GM19397 (cell line): ENCODE data around the gene OS9.
A peak's percentile ranks its signal among the peaks of the same experiment; 100 is the strongest.

Experiments
- ATAC-seq: cut with Tn5 transposase; IDR thresholded peaks from one replicate; pipeline ENCODE4 v1.9.1; 2021; ENCODE audit warnings: mild to moderate bottlenecking, moderate library complexity; ENCODE audit not compliant: unreplicated experiment

OS9 gene

GRCh38 chr12:57735952-57736740 is 42.2 kb downstream of the OS9 start:
- ATAC-seq: no peak

- no peak for ATAC-seq
These were observed 43.0 kb downstream of the OS9 start for GRCh38 chr12:57736741-57737466.

GRCh38 chr12:57737467-57738460 is 43.8 kb downstream of the OS9 start:
- ATAC-seq: no peak

- ATAC-seq: no peak
These were observed 44.8 kb downstream of the OS9 start, which contains the start of gene AGAP2 for GRCh38 chr12:57738661-57739237. AGAP2 (minus strand) TSS chr12:57738742; CDS start chr12:57738246, 496 bp downstream.

GRCh38 chr12:57739387-57739786 is 45.5 kb downstream of the OS9 start:
- no peak for ATAC-seq

DNA sequence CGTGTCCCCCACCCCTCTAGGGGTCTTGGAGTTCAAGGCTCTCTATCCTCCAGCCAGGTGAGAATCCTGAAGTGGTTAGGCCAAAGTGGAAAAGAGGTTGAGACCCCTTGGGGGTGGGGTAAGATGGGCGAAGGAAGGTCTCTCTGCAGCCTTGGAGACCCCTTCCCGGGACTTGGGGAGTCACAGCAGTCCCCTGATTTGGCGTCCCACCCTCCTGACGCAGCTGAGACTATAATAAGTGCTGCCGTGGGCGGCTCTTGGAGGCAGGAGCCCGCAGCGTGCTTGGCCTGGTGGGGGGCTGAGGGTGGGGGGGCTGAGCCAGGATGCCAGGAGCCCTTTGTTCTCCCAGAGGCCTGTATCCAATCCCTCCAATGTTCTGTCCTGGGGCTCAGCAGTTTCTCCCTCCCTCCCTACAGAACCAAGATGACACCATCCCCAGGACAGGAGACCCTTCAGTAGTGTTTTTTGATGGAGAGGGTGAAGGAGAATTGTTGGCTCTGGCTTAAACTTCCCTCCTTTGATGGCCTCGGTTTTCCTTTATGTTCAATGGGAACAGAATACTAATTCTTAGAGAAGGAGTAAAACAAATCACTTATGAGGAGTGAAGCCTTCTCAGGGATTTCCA is 46.1 kb downstream of the OS9 start:
- no peak for ATAC-seq

DNA sequence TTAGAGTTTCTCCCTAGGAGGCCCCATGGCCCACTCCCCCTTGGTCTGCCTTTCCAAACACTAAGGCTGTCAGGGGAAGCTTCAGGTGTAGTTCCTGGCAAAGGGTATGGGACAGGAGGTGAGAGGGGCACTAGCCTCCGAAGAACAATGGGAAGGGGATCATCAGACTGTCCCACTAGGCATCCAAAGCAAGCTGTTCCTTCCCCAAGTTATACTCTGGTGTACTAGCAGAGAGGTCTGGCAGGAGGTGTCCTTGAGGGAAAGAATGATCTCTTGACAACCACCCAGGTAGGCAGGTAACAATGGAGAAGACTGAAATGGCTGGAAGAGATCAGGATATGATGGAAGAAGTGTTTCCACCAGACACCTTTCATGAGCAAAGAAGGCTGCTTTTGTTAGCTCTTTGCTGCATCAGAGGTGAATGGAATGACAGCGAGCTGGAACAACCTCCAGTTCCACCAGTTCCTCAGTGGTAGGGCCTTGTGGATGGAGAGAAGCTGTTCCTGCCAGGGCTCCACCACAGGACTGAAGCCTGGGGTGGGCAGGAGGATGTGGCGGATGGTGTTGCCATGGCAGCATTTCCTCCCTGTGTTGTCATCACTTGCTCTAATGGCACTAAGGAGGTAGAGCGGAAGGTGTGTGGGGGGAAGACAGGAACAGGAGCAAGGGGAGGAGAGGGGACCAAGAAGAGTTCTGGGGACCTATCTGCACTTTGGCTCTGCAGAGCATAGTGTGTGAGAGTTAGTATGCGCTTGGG is 46.9 kb downstream of the OS9 start:
- peak; percentile 52 for ATAC-seq

GRCh38 chr12:57741413-57741789 is 47.5 kb downstream of the OS9 start:
- no peak for ATAC-seq

DNA sequence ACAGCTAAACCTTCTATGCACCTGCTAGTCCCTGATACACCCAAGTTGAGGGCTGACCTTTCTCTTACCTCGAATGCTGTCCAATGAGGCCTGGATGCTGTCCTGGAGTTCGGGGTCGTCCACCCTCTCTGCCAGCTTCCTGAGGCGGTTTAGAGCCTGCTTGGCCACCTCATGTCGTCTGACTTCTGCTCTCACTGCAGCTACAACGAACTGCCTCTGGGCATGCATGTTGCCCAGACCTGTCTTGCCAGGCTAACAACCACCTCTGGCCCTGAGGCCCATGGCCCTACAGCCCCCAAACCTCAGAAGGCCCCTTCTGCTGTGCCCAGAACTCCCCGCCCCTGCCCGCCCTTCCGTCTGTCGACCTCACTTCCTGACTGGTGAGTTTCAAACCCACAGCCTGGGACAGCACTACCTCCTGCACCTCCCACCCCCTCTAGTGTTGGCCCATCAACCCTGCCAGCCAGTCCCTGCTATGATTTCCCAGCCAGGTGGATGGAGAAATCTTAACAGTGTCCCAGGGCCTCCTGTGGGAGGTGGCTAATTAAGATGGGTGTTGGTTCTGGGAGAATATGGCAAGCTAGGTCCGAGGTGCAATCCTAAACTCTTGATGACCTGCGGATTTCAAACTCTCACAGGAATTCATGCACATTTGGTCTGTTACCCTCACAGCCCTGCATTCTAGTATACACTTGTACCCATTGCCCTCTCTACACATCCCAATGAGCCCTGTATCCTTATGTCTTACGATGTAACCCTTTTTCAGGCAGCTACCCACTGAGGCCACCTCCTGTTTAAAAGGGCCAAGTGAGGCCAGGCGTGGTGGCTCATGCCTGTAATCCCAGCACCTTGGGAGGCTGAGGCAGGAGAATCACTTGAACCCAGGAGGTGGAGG is 48.2 kb downstream of the OS9 start:
- peak; percentile 42 for ATAC-seq

DNA sequence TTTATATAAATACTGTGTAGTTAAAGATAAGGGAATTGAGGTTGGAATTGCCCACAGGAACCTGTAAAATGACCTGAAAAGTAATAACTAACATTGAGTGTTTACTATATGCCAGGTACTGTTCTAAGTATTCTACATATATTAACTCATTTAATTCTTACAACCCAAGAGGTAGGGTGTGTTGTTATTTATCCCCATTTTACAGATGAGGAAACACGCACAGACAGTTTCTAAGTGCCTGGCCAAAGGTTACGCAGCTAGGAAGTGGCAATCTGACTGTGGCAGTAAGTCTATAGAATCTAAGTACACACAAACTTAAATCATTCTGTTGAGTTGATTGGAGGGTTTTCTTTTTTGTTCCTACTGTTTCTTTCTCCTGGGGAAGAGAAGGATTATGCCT is 49.8 kb downstream of the OS9 start:
- no peak for ATAC-seq

DNA sequence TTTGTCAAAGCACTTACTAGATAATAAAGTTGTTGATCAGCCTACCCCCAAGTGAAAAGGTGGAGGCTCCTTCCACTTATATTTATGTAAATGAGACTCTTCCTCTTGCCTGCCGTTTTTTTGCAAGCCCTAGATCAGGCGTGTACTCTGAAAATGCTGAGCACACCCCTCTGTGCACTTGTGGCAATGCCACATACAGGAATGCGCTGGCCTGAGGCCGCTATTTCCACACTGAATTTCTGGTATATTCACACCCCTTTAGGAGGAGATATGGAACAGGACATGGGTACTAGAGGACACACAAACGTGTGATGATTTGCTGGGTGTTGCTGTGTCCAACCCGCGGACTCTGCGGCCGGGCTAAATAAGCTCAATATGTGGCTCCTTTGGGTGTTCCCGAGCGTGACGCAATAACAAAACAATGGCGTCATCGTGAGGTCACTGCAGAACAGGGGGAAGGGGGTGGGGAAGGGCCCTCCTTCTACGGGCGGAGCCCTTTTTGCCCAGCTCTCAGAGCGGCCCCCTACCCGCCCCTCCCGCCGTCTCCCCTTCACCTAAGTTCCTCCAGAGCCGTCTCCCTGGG is 50.4 kb downstream of the OS9 start:
- ATAC-seq: peak; percentile 32

- ATAC-seq: peak; percentile 84
These were observed 51.0 kb downstream of the OS9 start, which contains the start of gene TSPAN31 for GRCh38 chr12:57744777-57745484. TSPAN31 (plus strand) TSS chr12:57745039; CDS start chr12:57745155, 116 bp downstream.

GRCh38 chr12:57745485-57745881 is 51.6 kb downstream of the OS9 start:
- ATAC-seq: no peak

GRCh38 chr12:57746025-57746424 is 52.1 kb downstream of the OS9 start:
- no peak for ATAC-seq

GRCh38 chr12:57749061-57749460 is 55.1 kb downstream of the OS9 start:
- no peak for ATAC-seq

- ATAC-seq: no peak
These were observed 56.9 kb downstream of the OS9 start for GRCh38 chr12:57750561-57751431.

GRCh38 chr12:57751432-57751787 is 57.5 kb downstream of the OS9 start:
- no peak for ATAC-seq
